ENCODE data around the gene ANAPC16.

DNA sequence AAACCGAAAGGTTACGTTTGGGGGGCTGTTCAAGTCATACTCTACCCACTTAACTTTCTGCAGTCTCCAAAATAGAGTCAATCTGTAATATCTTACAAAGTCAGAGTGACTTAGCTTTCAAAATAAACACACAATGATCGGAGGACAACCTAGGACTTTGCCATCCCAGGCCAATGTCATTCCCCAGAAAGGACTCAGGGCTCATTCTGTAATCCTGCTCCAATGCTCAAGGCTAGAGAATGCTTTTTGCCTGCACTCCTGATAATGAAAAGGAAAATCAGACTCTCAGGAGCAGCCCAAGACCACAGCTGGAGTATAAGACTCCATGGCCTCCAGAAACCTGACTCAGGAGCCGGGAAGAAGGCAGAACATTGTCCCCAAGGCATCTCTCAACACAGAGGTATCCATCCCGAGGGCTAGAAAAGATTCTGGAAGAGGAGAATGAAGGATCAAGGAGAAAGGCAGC lies 28.8 kb downstream of the ANAPC16 start:
- TF ChIP-seq, protein P1, sequence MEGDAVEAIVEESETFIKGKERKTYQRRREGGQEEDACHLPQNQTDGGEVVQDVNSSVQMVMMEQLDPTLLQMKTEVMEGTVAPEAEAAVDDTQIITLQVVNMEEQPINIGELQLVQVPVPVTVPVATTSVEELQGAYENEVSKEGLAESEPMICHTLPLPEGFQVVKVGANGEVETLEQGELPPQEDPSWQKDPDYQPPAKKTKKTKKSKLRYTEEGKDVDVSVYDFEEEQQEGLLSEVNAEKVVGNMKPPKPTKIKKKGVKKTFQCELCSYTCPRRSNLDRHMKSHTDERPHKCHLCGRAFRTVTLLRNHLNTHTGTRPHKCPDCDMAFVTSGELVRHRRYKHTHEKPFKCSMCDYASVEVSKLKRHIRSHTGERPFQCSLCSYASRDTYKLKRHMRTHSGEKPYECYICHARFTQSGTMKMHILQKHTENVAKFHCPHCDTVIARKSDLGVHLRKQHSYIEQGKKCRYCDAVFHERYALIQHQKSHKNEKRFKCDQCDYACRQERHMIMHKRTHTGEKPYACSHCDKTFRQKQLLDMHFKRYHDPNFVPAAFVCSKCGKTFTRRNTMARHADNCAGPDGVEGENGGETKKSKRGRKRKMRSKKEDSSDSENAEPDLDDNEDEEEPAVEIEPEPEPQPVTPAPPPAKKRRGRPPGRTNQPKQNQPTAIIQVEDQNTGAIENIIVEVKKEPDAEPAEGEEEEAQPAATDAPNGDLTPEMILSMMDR (IDR thresholded peaks at IDR 0.05; ENCODE audit: insufficient read depth, low read length, poor library complexity, severe bottlenecking) = no peak
- no peak for TF ChIP-seq EZH2phosphoT487 (conservative IDR thresholded peaks at IDR 0.05; ENCODE audit: low read length)

All from SU-DHL-6 (cell line).